NCI-H69 (cell line): ENCODE results near the gene MLC1.
"Not testable (repeated sequence)": the region's sequence is repeated elsewhere in the genome, so short reads cannot be mapped to it uniquely, and the experiment has no call there.

ENCODE experiments used
- DNase-seq: peaks from one replicate; lab custom pipeline; 2025; lab: John Stamatoyannopoulos, UW

MLC1 gene

DNA sequence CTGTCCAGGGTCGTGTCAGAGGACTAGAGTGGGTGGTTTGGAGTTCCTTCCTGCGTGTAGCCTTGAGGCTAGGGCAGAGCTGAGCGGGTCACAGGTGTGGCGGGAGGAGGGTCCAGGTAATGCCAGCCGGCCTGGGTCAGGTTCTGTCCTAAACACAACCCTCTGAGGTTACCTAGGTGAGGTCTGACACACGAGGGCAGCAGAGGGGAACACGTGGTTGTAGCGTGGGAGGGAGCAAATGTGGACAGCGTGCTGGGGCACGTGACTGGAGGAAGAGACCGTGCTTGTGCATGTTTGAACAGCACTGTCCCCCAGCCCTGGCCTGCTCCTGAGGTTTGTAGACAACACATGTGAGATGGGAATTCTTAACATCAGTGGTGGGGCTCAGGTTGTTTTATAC is 17.7 kb upstream of the MLC1 start:
- peak; percentile 25 for DNase-seq

DNA sequence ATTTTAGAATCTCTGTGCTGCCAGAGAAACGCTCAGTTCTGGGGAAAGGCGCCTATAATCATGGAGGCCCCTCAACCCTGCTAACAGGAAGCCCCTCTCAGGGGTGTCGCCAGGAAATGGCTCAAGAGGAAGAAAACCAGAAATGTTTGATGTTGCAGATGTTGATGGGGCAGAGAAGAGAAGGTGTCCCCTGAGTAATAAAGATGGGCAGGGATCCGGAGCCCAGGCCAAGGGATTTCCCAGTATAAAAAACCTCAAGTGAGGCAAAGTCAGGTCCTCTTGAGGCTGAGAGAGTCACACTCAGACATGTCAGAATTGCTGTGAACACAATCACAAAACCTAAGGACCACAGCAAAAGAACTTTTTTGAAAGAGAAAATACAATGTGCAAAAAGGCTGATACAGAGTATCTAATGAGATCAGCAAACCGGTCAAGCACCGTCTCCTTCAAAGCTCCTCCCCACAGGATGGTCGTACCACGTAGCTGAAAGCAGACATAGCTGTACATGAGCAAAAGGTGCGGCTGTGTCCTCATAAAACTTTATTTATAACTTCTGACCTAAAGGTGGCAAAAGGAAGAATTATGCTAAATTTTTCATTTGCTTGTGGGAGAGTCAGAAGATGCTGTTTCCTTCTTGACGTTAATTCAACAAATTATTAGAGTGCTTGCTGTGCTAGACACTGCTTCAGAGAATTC is 16.8 kb upstream of the MLC1 start:
- DNase-seq: no peak

DNA sequence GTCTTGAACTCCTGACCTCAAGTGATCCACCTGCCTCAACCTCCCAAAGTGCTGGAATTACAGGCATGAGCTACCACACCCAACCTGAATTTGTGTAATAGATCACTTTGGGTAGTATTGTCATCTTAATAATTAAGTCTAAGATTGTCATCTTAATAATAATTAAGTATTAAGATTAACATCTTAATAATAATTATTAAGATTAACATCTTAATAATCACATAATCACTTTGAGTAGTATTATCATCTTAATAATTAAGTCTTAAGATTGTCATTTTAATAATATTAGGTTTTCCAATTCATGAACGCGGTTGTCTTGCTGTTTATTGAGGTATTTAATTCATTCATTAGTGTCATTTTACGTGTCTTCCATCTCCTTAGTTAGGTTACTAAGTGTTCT is 12.8 kb upstream of the MLC1 start:
- no peak for DNase-seq

DNA sequence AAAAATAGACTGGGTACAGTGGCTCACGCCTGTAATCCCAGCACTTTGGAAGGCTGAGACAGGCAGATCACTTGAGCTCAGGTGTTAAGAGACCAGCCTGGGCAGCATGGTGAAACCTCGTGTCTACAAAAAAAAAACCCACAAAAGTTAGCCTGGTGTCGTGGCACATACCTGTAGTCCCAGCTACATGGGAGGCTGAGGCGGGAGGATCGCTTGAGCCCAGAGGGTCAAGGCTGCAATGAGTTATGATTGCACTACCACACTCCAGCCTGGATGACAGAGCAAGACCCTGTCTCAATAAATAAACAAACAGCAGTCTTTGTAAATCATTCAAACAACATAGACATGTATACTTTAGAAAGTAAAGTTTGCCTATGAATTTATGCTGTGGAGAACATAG is 7.1 kb upstream of the MLC1 start:
- no peak for DNase-seq

DNA sequence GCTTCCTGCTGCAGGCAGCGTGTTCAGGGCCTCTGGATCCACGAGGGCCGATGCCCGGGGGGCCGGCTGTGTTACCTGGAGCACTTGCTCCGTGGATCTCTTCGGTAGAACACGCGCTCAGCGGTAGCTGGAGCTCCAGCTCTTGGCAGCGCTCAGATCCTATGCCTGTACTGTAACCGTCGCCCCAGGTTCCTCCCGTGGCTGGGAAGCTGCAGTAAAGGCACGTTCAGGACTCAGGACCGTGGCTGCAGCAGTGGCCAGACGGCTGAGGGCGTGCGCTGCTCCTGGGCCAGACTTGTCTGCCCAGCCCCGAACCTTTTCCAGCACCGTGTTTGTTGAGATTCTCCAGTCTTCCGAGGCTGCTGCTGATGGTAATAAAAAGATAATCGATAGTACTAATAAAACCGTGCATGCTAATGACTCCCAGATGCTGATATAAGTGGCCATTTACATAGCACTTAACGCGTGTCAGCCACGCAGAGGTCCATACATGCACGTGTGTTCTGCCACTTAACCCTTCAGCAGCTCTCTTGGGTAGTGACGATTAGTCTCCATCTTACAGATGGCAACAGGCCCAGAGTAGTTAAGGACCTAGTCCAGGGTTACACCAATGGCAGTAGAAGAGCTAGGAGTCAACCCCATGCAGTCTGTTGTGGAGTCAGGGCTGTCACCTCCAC is 6.0 kb upstream of the MLC1 start:
- DNase-seq: no peak

DNA sequence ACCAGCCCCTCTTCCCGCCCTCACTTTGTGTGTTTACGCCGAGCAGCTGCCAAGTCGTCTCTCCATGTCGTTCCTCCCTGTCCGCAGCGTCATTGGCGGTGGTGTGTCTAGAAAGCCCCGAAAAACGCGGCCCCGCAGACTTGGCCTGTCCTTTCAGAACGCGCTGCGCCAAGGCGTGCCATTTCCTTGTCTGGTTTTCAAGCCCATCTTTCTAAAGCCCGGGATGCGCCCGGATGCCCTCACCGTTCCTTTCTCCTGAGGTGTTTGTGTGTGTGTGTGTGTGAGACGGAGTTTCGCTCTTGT is 5.1 kb upstream of the MLC1 start:
- DNase-seq: no peak

DNA sequence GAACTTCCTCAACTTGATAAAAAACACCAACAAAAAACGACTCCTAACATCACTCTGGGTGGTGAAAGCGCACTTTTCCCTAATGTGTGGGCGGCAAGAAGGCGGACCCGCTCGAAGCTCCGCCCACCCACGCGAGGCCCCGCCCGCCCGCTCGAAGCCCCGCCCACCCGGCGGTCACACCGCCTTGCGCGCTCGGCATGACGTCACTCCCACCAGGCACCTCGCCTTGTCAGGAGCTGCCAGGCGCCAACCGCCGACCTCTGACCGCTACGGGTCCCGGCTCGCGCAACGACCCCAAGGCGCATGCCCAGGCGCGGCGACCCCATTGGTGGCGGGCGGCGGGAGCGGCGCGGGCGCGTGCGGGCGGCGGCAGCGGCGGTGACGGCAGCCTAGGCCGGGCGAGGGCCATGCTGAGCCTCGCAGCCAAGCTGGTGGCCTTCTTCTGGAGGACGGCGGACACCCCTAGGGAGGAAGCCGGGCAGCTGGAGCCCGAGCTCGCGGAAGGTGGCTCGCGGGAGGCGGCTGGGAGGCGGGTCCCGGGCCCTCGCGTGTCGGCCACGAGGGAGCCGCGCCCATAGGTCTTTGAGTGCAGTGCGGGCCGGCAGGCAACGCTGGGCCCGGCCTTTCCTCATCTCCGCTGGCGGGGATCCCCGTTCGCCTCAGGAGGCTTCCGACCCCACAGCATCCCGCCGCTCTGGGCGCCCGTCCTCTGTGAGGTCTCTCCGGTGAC is 4.6 kb upstream of the MLC1 start, which contains the start of gene MOV10L1:
TSS of gene MOV10L1 (plus strand) at position 325 of the 730 bp plus-strand sequence. CDS start at position 408, 83 bp downstream.
- DNase-seq: no peak

DNA sequence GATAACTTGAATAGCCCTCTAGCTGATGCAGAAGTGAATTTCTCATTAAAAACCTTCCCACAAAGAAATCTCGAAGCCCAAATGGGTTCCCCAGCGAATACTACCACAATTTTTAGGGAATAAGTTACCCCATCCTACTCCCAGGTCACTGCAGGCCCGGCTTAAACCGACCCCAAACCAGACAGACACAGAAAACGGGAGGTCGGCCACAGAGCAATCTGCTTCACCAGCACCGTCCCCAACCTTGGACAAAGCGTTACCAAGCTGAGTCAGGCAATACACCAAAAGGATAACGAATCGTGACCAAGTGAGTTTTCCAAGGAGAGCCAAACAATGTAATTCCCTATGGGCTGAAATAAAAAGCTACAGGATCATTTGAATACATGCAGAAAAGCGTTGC is 4.0 kb upstream of the MLC1 start:
- no peak for DNase-seq

DNA sequence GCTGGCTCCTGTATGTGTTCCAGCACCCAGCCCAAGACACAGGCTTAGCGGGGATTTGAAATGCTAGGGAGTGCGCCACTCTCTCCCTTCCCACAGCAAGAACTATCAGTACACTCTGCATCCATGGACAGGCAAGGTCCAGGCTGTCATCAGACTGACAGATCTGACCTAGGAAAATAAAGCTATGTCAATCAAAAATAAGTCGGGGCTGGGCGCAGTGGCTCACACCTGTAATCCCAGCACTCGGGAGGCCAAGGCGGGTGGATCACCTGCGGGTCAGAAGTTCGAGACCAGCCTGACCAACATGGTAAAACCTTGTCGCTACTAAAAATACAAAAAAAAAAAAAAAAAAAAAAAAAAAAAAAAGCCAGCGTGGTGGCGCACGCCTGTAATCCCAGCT is 2.9 kb upstream of the MLC1 start:
- no peak for DNase-seq

DNA sequence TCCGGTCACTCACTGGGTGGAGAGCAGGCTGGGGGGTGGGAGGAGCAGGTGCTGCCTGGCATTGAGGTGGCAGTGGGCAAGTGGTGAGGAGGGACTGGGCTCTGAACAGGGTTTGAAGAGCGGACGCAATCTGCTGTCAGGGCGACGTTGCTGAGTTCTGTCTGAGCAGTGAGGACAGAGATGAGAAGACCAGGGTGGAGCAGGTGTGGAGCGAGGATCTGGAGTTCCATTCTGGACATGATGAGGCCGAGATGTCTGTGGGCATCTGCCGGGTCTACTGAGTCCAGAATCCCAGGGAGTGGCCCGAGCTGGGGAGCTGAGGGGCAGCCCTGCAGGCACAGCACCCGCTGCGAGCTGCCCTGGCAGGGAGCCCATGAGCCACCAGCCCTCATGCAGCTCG is 2.4 kb upstream of the MLC1 start:
- DNase-seq: no peak

DNA sequence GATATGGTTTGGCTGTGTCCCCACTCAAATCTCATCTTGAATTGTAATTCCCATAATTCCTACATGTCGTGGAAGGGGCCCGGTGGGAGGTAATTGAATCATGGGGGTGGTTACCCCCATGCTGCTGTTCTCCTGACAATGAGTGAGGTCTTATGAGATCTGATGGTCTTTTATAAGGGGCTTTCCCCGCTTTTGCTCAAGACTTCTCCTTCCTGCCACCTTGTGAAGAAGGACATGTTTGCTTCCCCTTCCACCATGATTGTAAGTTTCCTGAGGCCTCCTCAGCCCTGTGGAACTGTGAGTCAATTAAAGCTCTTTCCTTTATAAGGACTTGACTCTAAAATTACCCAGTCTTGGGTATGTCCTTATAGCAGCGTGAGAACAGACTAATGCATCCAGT is 1.7 kb upstream of the MLC1 start:
- DNase-seq: not testable (repeated sequence)

DNA sequence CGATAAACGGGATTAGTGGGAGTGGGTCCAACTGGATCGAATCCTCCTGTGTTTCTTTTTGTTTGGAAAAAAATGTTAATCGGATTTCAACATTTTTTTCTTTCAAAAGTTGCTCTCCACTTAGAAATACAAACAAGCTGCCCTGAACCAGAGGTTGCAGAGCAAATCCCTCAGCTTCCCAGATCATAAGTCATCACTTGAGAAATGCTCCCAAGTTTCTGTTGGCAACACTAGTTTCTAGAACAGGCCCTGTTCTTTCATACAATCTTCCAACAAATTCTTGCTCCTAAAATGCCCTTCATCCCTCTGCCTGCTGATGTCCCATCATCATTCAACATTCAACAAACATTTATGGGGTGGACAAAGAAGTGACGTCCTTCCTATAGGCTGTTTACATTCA is 1.3 kb upstream of the MLC1 start:
- DNase-seq: no peak

DNA sequence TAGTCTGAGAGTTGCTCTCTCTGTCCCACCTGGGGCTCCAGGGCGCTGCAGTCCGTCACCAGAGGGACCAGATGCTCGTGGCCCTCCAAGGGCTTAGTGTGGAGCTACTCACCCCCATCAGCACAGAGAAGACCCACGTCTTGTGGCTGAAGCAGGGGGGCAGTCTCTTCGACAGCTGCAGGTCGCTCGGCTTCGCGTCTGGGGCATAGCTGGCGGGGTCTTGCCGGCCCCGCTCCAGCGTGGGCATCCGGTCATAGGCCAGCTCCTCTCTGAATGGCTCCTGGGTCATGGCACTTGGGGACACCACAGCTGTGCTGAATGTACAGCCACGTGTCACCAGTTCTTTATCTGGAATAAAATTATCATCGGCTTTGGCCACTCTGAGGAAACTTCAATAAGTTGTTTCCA is 608 bp downstream of the MLC1 start:
- DNase-seq: no peak

DNA sequence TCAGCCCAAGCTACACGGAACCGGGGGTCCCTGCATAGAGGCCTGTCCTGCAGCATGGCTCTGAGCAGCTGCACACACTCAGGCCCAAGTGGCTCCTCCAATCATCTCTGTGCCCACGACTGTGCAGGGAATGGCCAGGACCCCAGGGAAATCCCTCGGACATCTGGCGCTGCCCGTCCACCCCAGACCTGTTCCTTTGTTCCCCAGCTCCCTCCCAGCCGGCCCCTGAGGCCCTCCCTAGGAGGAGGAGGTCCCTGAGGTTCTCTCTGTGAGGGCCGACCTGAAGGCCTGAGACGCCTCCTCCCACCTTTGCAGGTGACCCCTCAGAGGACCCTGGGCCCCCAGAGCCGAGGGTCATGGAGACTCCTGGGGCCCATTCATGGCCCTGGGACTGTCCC is 1.1 kb downstream of the MLC1 start:
- no peak for DNase-seq

DNA sequence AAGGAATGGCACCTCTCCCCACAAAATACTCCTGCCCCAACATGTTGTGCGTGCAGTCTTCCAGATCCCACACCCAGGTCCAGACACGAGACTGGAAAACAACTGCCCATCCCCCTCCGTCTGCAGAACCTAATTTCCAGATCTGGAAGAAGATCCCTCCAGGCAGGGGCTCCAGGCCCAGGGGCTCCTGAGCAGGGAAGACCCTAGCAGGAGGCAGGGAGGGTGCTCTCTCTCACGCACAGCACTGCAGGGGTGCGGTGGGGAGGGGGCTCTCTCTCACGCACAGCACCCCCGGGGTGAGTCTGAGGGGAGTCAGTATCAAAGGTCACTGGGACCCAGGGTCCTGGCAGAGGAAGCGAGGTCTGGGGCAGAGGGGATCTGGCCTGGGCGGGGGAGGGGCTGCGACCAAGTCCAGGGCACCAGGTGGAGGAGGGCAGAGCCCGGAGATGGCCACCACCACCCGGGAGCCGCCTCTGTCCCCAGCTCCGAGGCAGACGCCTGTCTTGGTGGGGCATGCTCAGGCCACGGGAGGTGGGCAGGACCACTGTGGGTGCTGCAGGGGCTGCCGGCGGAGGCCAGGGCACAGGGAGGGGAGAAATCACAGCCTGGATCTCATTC is 1.7 kb downstream of the MLC1 start:
- DNase-seq: no peak

DNA sequence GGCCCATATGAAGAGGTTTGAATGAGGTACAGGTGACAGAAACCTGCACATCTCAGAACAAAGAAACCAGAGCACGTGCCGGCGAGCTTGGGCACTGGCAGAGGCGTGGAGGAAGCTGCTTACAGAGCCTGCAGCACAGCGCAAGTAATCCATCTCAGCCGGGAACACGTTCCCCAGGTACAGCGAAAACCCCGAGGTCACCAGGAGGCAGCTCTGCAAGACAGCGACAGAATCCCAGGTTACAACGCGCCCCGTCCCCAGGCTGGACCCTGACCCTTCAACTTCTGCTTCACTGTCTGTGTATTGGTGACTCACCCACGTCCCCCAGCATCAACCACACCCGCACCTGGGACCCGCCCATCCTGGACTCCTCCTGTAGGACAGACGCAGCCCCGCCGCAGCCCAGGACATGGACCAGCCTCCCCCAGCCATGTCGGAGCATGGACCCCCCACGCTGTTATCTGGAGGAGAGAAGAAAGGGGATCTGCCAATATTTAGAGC is 2.2 kb downstream of the MLC1 start:
- DNase-seq: no peak

DNA sequence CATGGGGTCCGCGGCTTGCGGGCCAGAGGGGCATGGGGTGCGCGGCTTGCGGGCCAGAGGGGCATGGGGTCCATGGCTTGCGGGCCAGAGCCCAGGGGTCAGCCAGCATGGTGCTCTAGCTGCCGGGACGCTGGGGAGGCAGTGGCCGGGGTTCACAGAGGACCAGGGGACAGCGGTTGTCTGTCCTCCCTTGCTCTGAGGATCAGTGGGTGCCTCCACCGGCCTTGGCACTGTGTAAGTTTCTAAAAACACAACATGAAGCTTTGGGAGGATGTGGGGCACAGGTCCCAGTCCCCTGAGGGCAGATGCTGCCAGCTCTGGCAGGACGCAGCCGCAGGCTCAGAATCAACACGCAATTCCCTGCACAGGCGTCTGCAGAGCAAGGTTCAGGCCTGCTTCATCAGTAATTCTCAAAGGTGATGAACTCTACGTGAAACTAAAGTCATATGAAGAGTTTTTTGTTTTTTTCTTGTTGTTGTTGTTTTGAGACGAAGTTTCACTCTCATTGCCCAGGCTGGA is 3.0 kb downstream of the MLC1 start:
- DNase-seq: no peak

DNA sequence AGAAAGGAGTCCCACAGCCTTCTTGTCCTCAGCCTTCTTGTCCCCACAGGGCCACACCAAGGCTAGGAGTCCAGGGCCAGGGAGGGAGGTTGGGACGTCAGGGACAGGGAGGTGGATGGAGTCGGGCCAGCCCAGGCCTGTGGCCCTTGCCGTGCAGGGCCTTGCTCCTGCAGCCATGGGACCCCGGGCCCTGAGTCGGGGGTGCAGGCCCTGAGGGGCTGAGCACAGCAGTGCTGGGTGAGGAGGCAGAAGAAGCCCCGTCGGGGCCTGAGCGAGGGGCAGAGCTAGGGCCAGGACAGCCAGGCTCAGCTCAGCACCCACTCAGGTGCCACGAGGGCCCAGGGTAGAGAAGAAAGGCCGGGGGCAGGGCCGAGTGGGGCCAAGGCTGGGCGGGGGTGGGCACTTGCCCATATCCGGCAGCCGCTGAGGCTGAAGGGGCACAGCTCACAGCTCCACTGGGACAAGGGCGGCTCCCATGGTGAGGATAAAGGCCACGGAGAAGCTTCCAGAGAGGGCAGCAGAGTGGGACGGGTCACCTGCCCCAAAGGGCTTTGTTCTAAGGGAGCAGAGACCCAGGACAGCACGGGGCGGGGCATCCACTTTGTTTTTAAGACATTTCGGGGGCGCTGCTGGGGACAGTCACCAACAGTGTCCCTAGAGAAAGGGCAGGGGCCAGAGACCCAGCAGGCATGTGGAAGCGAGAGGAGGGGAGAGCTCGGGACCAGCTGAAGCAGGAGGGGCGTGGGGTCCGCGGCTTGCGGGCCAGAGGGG is 3.6 kb downstream of the MLC1 start:
- no peak for DNase-seq

DNA sequence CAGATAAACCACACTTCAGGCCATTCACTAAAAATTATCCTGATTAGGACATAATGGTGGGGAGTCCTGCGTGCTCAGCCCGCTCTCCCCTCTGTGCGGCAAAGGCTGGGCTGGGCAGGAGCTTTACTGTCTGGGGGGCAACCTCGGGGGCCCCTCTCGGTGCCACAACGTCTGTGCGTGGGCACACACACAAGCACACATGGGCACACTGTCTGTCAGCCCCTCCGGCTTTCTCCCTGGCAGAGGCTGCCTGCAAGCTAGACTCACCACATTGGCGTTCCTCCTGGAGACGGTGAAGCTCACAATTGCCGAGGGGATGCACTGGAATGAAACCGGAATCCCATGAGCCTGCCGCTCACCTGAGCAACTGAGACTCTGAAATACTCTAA is 5.2 kb downstream of the MLC1 start:
- DNase-seq: no peak

DNA sequence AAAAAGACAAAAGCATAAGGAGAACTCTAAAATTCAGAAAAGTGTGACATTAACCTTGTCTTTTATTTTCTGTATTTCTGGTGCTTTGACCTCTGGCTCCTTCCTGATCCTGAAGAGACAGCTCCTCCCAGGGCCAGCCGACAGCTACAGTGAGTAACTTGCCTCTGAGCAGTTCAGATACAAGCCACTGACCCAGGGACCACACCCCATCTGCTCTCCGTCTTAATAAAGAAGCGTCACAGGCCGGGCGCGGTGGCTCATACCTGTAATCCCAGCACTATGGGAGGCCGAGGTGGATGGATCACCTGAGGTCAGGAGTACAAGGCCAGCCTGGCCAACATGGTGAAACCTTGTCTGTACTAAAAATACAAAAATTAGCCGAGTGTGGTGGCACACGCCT is 6.5 kb downstream of the MLC1 start:
- no peak for DNase-seq

DNA sequence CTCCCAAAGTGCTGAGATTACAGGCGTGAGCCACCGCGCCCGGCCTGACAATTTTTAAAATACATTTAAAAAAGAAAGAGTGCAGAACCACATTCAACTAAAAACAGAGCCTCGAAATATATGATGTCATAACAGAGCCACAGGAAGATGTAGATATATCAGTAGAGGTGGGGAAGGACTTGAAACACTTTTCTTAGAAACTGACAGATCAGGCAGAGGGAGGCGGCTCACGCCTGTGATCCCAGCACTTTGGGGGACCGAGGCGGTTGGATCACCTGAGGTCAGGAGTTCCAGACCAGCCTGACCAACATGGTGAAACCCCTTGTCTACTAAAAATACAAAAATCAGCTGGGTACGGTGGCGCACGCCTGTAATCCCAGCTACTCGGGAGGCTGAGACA is 7.0 kb downstream of the MLC1 start:
- DNase-seq: no peak
